Measurements from ENCODE around the gene ARHGAP10.
"Not testable (repeated sequence)": the region's sequence is repeated elsewhere in the genome, so short reads cannot be mapped to it uniquely, and the experiment has no call there.

DNA sequence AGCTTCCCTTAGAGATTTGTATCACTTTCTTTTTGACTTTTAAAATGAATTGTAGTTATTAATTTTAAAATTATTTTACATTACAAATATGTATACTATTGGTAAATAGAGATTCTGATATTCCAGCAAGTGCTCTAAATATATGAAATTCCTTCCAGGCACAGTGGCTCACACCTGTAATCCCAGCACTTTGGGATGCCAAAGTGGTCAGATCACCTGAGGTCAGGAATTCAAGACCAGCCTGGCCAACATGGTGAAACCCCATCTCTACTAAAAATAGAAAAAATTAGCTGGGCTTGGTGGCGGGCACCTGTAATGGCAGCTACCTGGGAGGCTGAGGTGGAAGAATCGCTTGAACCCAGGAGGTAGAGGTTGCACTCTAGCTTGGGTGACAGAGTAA is 180.2 kb downstream of the ARHGAP10 start:
- TF ChIP-seq, protein P1, sequence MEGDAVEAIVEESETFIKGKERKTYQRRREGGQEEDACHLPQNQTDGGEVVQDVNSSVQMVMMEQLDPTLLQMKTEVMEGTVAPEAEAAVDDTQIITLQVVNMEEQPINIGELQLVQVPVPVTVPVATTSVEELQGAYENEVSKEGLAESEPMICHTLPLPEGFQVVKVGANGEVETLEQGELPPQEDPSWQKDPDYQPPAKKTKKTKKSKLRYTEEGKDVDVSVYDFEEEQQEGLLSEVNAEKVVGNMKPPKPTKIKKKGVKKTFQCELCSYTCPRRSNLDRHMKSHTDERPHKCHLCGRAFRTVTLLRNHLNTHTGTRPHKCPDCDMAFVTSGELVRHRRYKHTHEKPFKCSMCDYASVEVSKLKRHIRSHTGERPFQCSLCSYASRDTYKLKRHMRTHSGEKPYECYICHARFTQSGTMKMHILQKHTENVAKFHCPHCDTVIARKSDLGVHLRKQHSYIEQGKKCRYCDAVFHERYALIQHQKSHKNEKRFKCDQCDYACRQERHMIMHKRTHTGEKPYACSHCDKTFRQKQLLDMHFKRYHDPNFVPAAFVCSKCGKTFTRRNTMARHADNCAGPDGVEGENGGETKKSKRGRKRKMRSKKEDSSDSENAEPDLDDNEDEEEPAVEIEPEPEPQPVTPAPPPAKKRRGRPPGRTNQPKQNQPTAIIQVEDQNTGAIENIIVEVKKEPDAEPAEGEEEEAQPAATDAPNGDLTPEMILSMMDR (IDR thresholded peaks at IDR 0.05) = not testable (repeated sequence)
- not testable (repeated sequence) for TF ChIP-seq EZH2phosphoT487 (IDR thresholded peaks at IDR 0.05)

Data from neural progenitor cell (in vitro differentiated cells).